GM18502 (cell line): Measurements from ENCODE around the gene MIB1.
A peak's percentile ranks its signal among the peaks of the same experiment; 100 is the strongest.

ENCODE experiments used
- ATAC-seq: cut with Tn5 transposase; IDR thresholded peaks from one replicate; pipeline ENCODE4 v1.9.1; 2021; ENCODE audit warnings: mild to moderate bottlenecking; ENCODE audit not compliant: unreplicated experiment, poor library complexity

The MIB1 gene

GRCh38 chr18:21808185-21808584, 67.6 kb downstream of the MIB1 start:
- ATAC-seq, result no peak

GRCh38 chr18:21809725-21810124, 69.1 kb downstream of the MIB1 start:
- no peak for ATAC-seq

GRCh38 chr18:21815101-21815500, 74.5 kb downstream of the MIB1 start:
- no peak for ATAC-seq

DNA sequence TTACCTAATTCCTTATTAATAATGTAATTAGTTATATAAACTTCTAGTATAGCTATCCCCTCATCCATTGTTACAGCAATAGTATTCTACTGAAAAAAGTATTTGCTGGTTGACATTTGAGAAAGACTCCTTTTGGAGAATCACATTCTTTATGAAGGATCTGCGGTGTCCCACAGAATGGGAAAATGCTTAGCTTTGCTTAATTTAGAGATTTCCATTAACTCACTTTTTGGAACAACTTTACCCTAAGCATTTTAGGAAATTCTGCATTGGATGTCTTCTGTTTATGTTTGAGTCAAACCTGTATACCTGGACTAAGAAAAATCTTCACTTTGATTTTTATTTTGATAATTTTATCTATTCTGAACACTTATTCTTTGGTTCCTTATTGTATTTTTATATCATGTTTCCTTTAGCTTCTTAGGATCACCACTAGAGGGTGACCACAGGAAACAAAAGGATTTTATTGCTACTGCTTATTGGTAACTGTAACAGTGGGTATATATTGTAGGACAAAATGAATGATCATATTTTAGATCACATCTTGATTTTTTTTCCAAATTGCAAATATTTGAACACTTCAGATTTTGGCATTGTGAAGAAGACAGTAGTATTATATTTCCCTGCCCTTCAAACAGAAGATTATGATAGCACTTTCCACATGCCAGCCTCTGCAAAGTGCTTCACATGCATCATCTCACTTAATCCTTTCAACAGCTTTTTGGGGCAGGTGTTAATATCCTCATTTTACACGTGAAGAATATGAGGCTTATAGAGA, 79.6 kb downstream of the MIB1 start:
- ATAC-seq, result no peak

DNA sequence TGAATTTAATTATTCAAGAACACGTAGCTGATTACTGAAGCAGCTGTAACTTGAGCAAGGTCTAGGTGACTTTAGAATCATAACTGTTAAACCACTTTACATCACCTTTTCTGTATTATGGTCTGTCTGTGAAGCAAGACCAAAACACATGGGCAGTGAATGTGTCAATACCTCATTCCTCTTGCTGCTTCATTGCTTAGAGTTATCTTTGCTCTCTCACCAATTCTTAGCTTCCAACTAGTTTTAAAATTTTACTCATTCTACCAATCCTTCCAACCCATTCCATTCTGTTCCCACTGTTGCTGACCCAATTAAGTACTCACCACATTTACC, 80.2 kb downstream of the MIB1 start:
- ATAC-seq, result no peak

DNA sequence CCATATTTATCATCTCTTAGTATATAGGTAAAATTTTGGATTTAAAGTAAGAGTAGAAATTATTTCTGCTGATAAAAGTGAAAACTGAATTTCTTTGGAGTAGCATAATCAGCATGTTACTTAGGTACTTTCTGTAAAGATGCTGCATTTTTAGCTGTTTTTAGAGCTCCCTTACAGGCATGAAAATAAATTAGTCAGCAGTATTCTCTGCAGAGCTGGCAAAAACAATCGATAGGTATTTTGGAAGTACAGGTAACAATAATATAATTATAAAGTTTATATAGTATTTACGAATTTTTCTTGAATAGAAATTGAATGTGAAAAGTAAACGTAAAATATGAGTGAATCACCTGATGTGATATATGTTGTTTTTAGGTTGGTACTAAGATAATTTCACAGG, 83.3 kb downstream of the MIB1 start:
- ATAC-seq, result no peak

- ATAC-seq, result no peak
Observed at GRCh38 chr18:21826196-21826595, 85.6 kb downstream of the MIB1 start.

DNA sequence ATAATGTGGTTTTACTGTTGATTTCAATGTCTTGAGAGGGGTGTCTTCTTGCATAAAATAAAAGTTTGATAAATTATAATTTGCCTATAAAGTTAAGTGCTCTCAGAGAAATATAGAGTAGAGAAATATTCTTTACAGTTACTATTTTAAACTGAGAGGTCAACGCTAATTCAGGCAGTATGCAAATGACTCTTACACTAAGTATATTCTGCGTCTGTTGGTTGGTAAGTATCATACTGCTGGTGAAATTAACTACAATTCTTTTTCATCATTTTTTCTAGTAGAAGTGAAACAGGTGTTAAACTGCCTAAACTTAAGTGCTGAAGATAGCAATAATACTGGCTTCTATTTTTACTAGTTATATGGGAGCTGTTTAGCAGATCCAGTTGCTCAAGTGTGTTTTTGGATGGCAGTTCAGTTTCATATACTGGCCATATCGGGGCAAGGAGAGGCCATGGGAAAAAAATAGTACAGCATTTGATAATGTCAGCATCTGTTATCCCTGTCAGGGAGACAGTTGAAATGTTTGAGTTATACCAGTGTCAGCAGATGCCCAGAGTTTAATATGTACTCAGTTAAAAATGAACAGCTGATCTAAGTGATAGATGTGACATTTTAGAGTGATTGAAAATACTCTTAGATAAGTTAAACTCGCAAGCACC, 86.2 kb downstream of the MIB1 start:
- ATAC-seq, result no peak

GRCh38 chr18:21830532-21830931, 89.9 kb downstream of the MIB1 start:
- ATAC-seq, result no peak

- ATAC-seq, result no peak
Observed at GRCh38 chr18:21831413-21831831, 90.8 kb downstream of the MIB1 start.

DNA sequence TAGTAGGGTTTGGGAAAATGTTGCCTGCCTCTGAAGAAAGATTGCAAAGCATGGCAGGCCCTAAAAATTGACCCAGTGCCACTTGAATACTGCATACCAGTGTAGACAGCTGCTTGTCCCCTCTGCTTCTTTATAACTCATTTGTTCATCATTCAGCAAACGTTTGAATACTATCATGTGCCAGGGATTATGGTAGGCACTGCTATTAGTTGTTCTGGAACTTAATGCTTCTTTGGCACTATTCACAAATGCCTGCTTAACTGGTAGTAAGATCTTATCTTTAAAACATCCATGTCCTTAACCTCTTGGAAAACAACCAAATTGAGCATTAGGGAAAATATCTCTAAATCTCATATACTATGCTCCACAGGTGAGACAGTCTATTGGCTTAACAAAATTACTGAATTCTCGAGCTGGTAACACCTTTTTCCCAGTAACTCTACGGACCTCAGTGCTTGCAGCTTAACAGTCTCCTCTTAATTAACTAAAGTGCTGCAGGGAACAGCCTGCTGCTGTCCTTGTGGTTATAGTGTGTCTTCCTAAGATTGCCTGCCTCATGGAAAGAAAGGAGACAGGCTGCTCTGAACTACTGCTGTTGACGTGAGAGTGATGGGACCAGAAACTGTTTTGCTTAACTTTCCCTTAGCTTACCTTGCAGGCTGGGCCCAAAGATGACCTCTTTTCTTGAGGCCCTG, 93.2 kb downstream of the MIB1 start:
- no peak for ATAC-seq

DNA sequence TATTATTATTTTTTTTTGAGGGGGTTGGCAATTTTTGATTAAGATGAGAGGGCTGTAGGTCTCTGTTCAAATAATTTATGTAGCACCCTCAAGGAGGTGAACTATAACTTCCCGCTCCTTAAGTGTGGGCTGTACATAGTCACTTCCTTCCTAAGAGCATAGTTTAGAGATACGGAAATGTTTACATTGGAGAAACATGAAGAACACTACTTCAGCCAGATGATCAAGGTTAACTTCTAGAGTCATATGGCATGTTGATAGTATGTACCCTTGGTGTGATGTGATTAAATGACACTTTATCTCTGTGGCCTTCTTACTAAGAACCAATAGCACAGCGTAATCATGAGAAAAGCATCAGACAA, 93.7 kb downstream of the MIB1 start:
- no peak for ATAC-seq

DNA sequence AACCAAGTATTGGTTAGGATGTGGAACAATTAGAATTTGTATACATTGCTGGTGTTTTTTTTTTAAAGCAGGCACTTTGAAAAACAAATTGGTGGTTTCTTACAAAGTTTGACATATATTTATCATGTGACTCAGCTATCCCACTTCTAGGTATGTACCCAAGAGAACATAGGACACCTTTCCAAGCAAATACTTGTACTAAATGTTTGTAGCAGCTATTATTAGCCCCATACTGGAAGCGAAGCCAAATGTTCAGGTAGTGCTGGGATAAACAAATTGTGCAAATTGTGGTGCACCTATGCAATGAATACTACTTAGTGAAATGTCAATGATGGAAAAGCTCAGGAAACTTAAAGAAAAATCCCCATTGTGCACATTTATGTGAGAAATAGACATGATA, 101.0 kb downstream of the MIB1 start:
- ATAC-seq, result no peak

DNA sequence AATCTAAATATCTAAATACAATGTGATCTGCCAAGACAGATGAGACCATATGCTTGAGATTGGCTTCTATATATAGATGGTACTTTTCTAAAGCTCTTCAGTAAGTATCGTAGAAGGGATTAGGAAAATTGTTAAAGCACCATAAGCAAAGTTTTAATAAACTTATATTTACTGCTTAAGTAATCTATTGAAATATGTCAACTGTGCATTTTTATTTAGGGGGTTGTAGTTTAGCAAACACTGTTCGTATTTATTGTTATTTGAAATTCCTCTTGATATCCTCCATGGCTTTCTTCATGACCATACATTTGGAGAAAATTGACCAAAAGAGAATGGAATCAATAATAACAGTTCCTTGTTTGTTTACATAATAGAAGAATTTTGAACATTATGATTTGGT, 102.7 kb downstream of the MIB1 start:
- ATAC-seq, result no peak

- no peak for ATAC-seq
Observed at GRCh38 chr18:21851327-21851961, 110.9 kb downstream of the MIB1 start.

DNA sequence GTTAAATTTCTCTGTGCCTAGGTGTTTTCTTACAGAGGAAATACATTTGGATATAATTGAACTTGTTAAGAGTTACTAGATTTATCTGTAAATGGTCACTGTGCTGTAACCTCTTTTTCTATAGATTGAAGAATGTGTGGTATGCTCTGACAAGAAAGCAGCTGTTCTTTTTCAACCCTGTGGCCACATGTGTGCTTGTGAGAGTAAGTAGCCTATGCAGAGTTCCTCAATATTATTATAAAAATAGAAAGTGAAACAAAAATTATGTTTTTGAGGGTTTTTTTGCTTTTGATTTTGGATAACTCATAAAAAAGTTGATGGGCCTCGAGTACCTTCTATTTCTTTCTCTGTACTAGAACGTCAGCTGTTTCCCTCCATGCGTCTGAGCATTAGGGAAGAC, 112.4 kb downstream of the MIB1 start:
- peak; percentile 92 for ATAC-seq

- ATAC-seq, result no peak
Observed at GRCh38 chr18:21853775-21854552, 113.4 kb downstream of the MIB1 start.

DNA sequence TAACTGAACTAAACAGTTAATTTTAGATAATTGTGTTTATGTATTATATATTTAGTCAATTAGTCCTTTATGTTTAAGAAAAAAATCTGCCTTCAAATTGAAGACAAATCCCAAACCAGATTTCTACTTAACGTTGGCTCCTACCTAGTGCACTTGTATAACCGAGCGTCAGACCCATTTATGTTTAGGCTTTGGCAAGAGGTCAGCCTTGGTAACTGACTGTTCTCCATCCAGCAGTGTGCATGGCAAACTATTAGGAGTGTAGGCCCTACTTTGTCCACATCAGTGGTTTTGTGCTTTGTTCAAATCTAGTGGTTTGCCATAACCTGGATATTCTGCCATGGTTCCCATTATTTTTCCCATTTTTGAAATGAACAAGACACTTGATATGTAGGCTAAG, 114.8 kb downstream of the MIB1 start:
- no peak for ATAC-seq

GRCh38 chr18:21857871-21858270, 117.3 kb downstream of the MIB1 start:
- ATAC-seq, result peak; percentile 49

GRCh38 chr18:21858544-21858943, 118.0 kb downstream of the MIB1 start:
- no peak for ATAC-seq
